CD4-positive, CD25-positive, alpha-beta regulatory T cell (primary cell): ENCODE measurements around the gene SLC30A4. TPM values are rescaled to one million over a fixed set of nuclear protein-coding genes. Genes with fewer than 3 reads are reported as not detected.

Experiments used
- ATAC-seq, 2 donors: fragments of 150-1000 bp; cut with Tn5 transposase; one replicate each; pipeline ENCODE4 v1.10.0; 2021; ENCODE audit warnings: low read depth in 2 of 2, moderate number of reproducible peaks in 2 of 2, moderate library complexity in 1 of 2
- DNase-seq, 3 donors: peaks; one replicate each; pipeline versions ENCODE4 v3.0.0 to v3.0.0-alpha.2; 2012 to 2022; ENCODE audit warnings: mixed read lengths in 1 of 3
- H3K27ac ChIP-seq: one replicate; pipeline ENCODE4 v1.7.0; 2013; ENCODE audit warnings: mild to moderate bottlenecking, low read length; ENCODE audit not compliant: insufficient read depth, poor library complexity, severe bottlenecking
- H3K27me3 ChIP-seq: one replicate; pipeline ENCODE4 v1.7.0; 2013; ENCODE audit warnings: low read length; ENCODE audit not compliant: control insufficient read depth, insufficient read depth
- H3K36me3 ChIP-seq: one replicate; pipeline ENCODE4 v1.7.0; 2013; ENCODE audit warnings: mild to moderate bottlenecking, low read length, moderate library complexity; ENCODE audit not compliant: control insufficient read depth, insufficient read depth
- H3K4me1 ChIP-seq: 2 replicates; pipeline ENCODE4 v1.7.0; 2013; ENCODE audit warnings: mild to moderate bottlenecking, low read length; ENCODE audit not compliant: insufficient read depth, control insufficient read depth, poor library complexity, severe bottlenecking
- H3K4me3 ChIP-seq: one replicate; pipeline ENCODE4 v1.7.0; 2013; ENCODE audit warnings: low read depth, mild to moderate bottlenecking, low read length, moderate library complexity
- H3K9me3 ChIP-seq, 2 experiments: 1 replicate in 1 of 2; 2 replicates in 1 of 2; pipeline ENCODE4 v1.7.0; 2013; ENCODE audit warnings: low read length in 2 of 2, mild to moderate bottlenecking in 1 of 2, moderate library complexity in 1 of 2; ENCODE audit not compliant: control insufficient read depth in 2 of 2
- H3K27ac Mint-ChIP-seq, 3 donors: one replicate each; pipeline ENCODE4 v1.8.0; 2020 to 2022; ENCODE audit warnings: mild to moderate bottlenecking in 3 of 3, mixed read lengths in 3 of 3, moderate library complexity in 2 of 3
- H3K27me3 Mint-ChIP-seq: one replicate; pipeline ENCODE4 v1.8.0; 2022; ENCODE audit warnings: mild to moderate bottlenecking, mixed read lengths
- H3K36me3 Mint-ChIP-seq: one replicate; pipeline ENCODE4 v1.8.0; 2020; ENCODE audit warnings: mixed read lengths
- H3K4me1 Mint-ChIP-seq, 4 donors: one replicate each; pipeline ENCODE4 v1.8.0; 2020 to 2022; ENCODE audit warnings: mixed read lengths in 4 of 4, mild to moderate bottlenecking in 1 of 4
- H3K4me3 Mint-ChIP-seq, 4 donors: one replicate each; pipeline ENCODE4 v1.8.0; 2020 to 2022; ENCODE audit warnings: mild to moderate bottlenecking in 4 of 4, mixed read lengths in 4 of 4, moderate library complexity in 3 of 4
- H3K9me3 Mint-ChIP-seq, 7 donors: one replicate each; pipeline ENCODE4 v1.8.0; 2020 to 2022; ENCODE audit warnings: mixed read lengths in 7 of 7, mild to moderate bottlenecking in 3 of 7, moderate library complexity in 2 of 7
- polyA plus RNA-seq, 4 donors: library from polyadenylated mRNA; unstranded; fragments of 300-500 nt; fragmentation: Illumina TruSeq; gene quantifications; one replicate each; pipeline ENCODE4 v1.2.3, GENCODE V29; 2021
- total RNA-seq: library from RNA; stranded (reverse); gene quantifications from one replicate; pipeline ENCODE4 v1.2.3, GENCODE V29; 2022

The SLC30A4 gene
- total and polyA plus RNA-seq, 5 donors from 2014 or later, result 0.19 to 0.94 (median 0.45) TPM

- Histone ChIP-seq H3K27ac (no peak overlapping the region), H3K4me1 (peaks cover 8% of the 10 kb centered on the region), H3K27me3 (peaks cover 2% of the 10 kb centered on the region), H3K9me3 (no peaks in the 10 kb centered on the region), H3K36me3 (no peaks in the 10 kb centered on the region), H3K4me3 (no peak overlapping the region)
- H3K27ac Mint-ChIP-seq, result no peak overlapping the region
- no peak for DNase-seq
- no peaks in the 10 kb centered on the region for H3K9me3 Mint-ChIP-seq
- H3K4me3 Mint-ChIP-seq, result no peak overlapping the region
- H3K27me3 Mint-ChIP-seq, result peaks cover 16% of the 10 kb centered on the region
- H3K36me3 Mint-ChIP-seq, result no peaks in the 10 kb centered on the region
- no peak for ATAC-seq
- H3K4me1 Mint-ChIP-seq, result peaks cover 0 to 3% (median 0%) of the 10 kb centered on the region in 4 donors
Observed at GRCh38 chr15:45431511-45431910, 91.0 kb downstream of the SLC30A4 start.

- no peaks in the 10 kb centered on the region for H3K36me3 Mint-ChIP-seq
- Histone ChIP-seq H3K27me3 (peaks cover 1% of the 10 kb centered on the region), H3K27ac (no peak overlapping the region), H3K4me1 (peaks cover 8% of the 10 kb centered on the region), H3K9me3 (no peaks in the 10 kb centered on the region), H3K4me3 (no peak overlapping the region), H3K36me3 (no peaks in the 10 kb centered on the region)
- peak overlapping the region in 2 of 4 donors; percentile 46 to 69 for H3K4me3 Mint-ChIP-seq
- no peak overlapping the region for H3K27ac Mint-ChIP-seq
- peaks cover 15% of the 10 kb centered on the region for H3K27me3 Mint-ChIP-seq
- peaks cover 0 to 3% (median 0%) of the 10 kb centered on the region in 4 donors for H3K4me1 Mint-ChIP-seq
- no peaks in the 10 kb centered on the region for H3K9me3 Mint-ChIP-seq
- ATAC-seq (peak; percentile 82 to 89), DNase-seq (peak; percentile 74 to 78 (median 77))
Observed at GRCh38 chr15:45429941-45430792, 92.4 kb downstream of the SLC30A4 start.

Other genes with a start within 250 kb of the SLC30A4 start
- 1.0 TPM for gene GATM, start 144.2 kb downstream of the SLC30A4 start, total RNA-seq
- gene GATM, start 144.2 kb downstream of the SLC30A4 start, polyA plus RNA-seq, result 1 to 10 TPM in 1 of 4 donors, under 1 TPM in 3; 0.16 to 1.0 (median 0.73) TPM
- 66.3 TPM for gene BLOC1S6, start 64.6 kb upstream of the SLC30A4 start, total RNA-seq
- 10 to 100 TPM; 37.9 to 53.1 (median 46.3) TPM for gene BLOC1S6, start 64.6 kb upstream of the SLC30A4 start, polyA plus RNA-seq
- gene SQOR, start 112.3 kb upstream of the SLC30A4 start, total RNA-seq, result 47.3 TPM
- 100 to 1,000 TPM in 3 of 4 donors, 10 to 100 TPM in 1; 98.4 to 160 (median 127) TPM for gene SQOR, start 112.3 kb upstream of the SLC30A4 start, polyA plus RNA-seq